ENCODE results near the gene EXOC6B.

Gene EXOC6B

GRCh38 chr2:72300147-72300684 lies 525.6 kb downstream of the EXOC6B start:
- Histone ChIP-seq H3K36me3 (ENCODE audit: insufficient read depth, low read length) (no peaks in the 10 kb centered on the region), H3K9ac (ENCODE audit: low read depth, low read length) (no peak overlapping the region), H3K4me1 (ENCODE audit: insufficient read depth, low read length) (no peaks in the 10 kb centered on the region), H3K9me3 (ENCODE audit: control insufficient read depth, insufficient read depth, low read length) (no peaks in the 10 kb centered on the region)

GRCh38 chr2:72293620-72294019 lies 532.2 kb downstream of the EXOC6B start:
- H3K9ac ChIP-seq (ENCODE audit: low read depth, low read length), result no peak overlapping the region
- no peaks in the 10 kb centered on the region; the same call in 1 of the 2 replicates for H3K9me3 ChIP-seq (ENCODE audit: control insufficient read depth, insufficient read depth, low read length)
- no peaks in the 10 kb centered on the region for H3K36me3 ChIP-seq (ENCODE audit: insufficient read depth, low read length)
- no peaks in the 10 kb centered on the region for H3K4me1 ChIP-seq (ENCODE audit: insufficient read depth, low read length)

GRCh38 chr2:72292433-72292832 lies 533.4 kb downstream of the EXOC6B start:
- H3K36me3 ChIP-seq (ENCODE audit: insufficient read depth, low read length), result no peaks in the 10 kb centered on the region
- no peaks in the 10 kb centered on the region; the same call in 1 of the 2 replicates for H3K9me3 ChIP-seq (ENCODE audit: control insufficient read depth, insufficient read depth, low read length)
- no peaks in the 10 kb centered on the region for H3K4me1 ChIP-seq (ENCODE audit: insufficient read depth, low read length)
- no peak overlapping the region for H3K9ac ChIP-seq (ENCODE audit: low read depth, low read length)

GRCh38 chr2:72291059-72291458 lies 534.8 kb downstream of the EXOC6B start:
- H3K9ac ChIP-seq (ENCODE audit: low read depth, low read length), result no peak overlapping the region
- no peaks in the 10 kb centered on the region for H3K4me1 ChIP-seq (ENCODE audit: insufficient read depth, low read length)
- no peaks in the 10 kb centered on the region; the same call in 1 of the 2 replicates for H3K9me3 ChIP-seq (ENCODE audit: control insufficient read depth, insufficient read depth, low read length)
- no peaks in the 10 kb centered on the region for H3K36me3 ChIP-seq (ENCODE audit: insufficient read depth, low read length)

- Histone ChIP-seq H3K9me3 (ENCODE audit: control insufficient read depth, insufficient read depth, low read length) (no peaks in the 10 kb centered on the region; the same call in 1 of the 2 replicates), H3K4me1 (ENCODE audit: insufficient read depth, low read length) (no peaks in the 10 kb centered on the region), H3K36me3 (ENCODE audit: insufficient read depth, low read length) (no peaks in the 10 kb centered on the region), H3K9ac (ENCODE audit: low read depth, low read length) (no peak overlapping the region)
Measured at GRCh38 chr2:72289736-72290135, 536.1 kb downstream of the EXOC6B start.

GRCh38 chr2:72289283-72289682 lies 536.5 kb downstream of the EXOC6B start:
- Histone ChIP-seq H3K9me3 (ENCODE audit: control insufficient read depth, insufficient read depth, low read length) (no peaks in the 10 kb centered on the region; the same call in 1 of the 2 replicates), H3K9ac (ENCODE audit: low read depth, low read length) (no peak overlapping the region), H3K36me3 (ENCODE audit: insufficient read depth, low read length) (no peaks in the 10 kb centered on the region), H3K4me1 (ENCODE audit: insufficient read depth, low read length) (no peaks in the 10 kb centered on the region)

GRCh38 chr2:72278046-72278445 lies 547.8 kb downstream of the EXOC6B start:
- Histone ChIP-seq H3K36me3 (ENCODE audit: insufficient read depth, low read length) (no peaks in the 10 kb centered on the region), H3K4me1 (ENCODE audit: insufficient read depth, low read length) (peaks cover 4% of the 10 kb centered on the region; the same call in 1 of the 2 replicates), H3K9ac (ENCODE audit: low read depth, low read length) (no peak overlapping the region), H3K9me3 (ENCODE audit: control insufficient read depth, insufficient read depth, low read length) (no peaks in the 10 kb centered on the region)

- no peaks in the 10 kb centered on the region for H3K36me3 ChIP-seq (ENCODE audit: insufficient read depth, low read length)
- H3K4me1 ChIP-seq (ENCODE audit: insufficient read depth, low read length), result peaks cover 4% of the 10 kb centered on the region; the same call in 1 of the 2 replicates
- H3K9me3 ChIP-seq (ENCODE audit: control insufficient read depth, insufficient read depth, low read length), result no peaks in the 10 kb centered on the region
Measured at GRCh38 chr2:72276876-72277275, 549.0 kb downstream of the EXOC6B start.

GRCh38 chr2:72276356-72276755 lies 549.5 kb downstream of the EXOC6B start:
- H3K9ac ChIP-seq (ENCODE audit: low read depth, low read length), result no peak overlapping the region
- peaks cover 4% of the 10 kb centered on the region; the same call in 1 of the 2 replicates for H3K4me1 ChIP-seq (ENCODE audit: insufficient read depth, low read length)
- no peaks in the 10 kb centered on the region for H3K9me3 ChIP-seq (ENCODE audit: control insufficient read depth, insufficient read depth, low read length)
- no peaks in the 10 kb centered on the region for H3K36me3 ChIP-seq (ENCODE audit: insufficient read depth, low read length)

More at GRCh38 chr2:72276876-72277275, 549.0 kb downstream of the EXOC6B start:
- no peak overlapping the region for H3K9ac ChIP-seq (ENCODE audit: low read depth, low read length)

GRCh38 chr2:72275084-72275483 lies 550.7 kb downstream of the EXOC6B start:
- H3K36me3 ChIP-seq (ENCODE audit: insufficient read depth, low read length), result no peaks in the 10 kb centered on the region
- H3K9me3 ChIP-seq (ENCODE audit: control insufficient read depth, insufficient read depth, low read length), result no peaks in the 10 kb centered on the region
- H3K4me1 ChIP-seq (ENCODE audit: insufficient read depth, low read length), result no peaks in the 10 kb centered on the region
- no peak overlapping the region for H3K9ac ChIP-seq (ENCODE audit: low read depth, low read length)

- H3K36me3 ChIP-seq (ENCODE audit: insufficient read depth, low read length), result no peaks in the 10 kb centered on the region
- H3K4me1 ChIP-seq (ENCODE audit: insufficient read depth, low read length), result no peaks in the 10 kb centered on the region
- H3K9me3 ChIP-seq (ENCODE audit: control insufficient read depth, insufficient read depth, low read length), result no peaks in the 10 kb centered on the region
- no peak overlapping the region for H3K9ac ChIP-seq (ENCODE audit: low read depth, low read length)
Measured at GRCh38 chr2:72274380-72274797, 551.4 kb downstream of the EXOC6B start.

- H3K9ac ChIP-seq (ENCODE audit: low read depth, low read length), result no peak overlapping the region
- no peaks in the 10 kb centered on the region for H3K36me3 ChIP-seq (ENCODE audit: insufficient read depth, low read length)
- no peaks in the 10 kb centered on the region for H3K9me3 ChIP-seq (ENCODE audit: control insufficient read depth, insufficient read depth, low read length)
- no peaks in the 10 kb centered on the region for H3K4me1 ChIP-seq (ENCODE audit: insufficient read depth, low read length)
Measured at GRCh38 chr2:72273384-72273783, 552.4 kb downstream of the EXOC6B start.

- H3K9ac ChIP-seq (ENCODE audit: low read depth, low read length), result no peak overlapping the region
- no peaks in the 10 kb centered on the region for H3K36me3 ChIP-seq (ENCODE audit: insufficient read depth, low read length)
- H3K4me1 ChIP-seq (ENCODE audit: insufficient read depth, low read length), result no peaks in the 10 kb centered on the region
- no peaks in the 10 kb centered on the region for H3K9me3 ChIP-seq (ENCODE audit: control insufficient read depth, insufficient read depth, low read length)
Measured at GRCh38 chr2:72271766-72272641, 553.8 kb downstream of the EXOC6B start.

- Histone ChIP-seq H3K9me3 (ENCODE audit: control insufficient read depth, insufficient read depth, low read length) (no peaks in the 10 kb centered on the region), H3K36me3 (ENCODE audit: insufficient read depth, low read length) (no peaks in the 10 kb centered on the region), H3K4me1 (ENCODE audit: insufficient read depth, low read length) (no peaks in the 10 kb centered on the region), H3K9ac (ENCODE audit: low read depth, low read length) (no peak overlapping the region)
Measured at GRCh38 chr2:72271276-72271614, 554.6 kb downstream of the EXOC6B start.
